Measurements from ENCODE around the gene PDCD1LG2.
A peak's percentile ranks its signal among the peaks of the same experiment; 100 is the strongest.
"Not testable (repeated sequence)": the region's sequence is repeated elsewhere in the genome, so short reads cannot be mapped to it uniquely, and the experiment has no call there.

The PDCD1LG2 gene

DNA sequence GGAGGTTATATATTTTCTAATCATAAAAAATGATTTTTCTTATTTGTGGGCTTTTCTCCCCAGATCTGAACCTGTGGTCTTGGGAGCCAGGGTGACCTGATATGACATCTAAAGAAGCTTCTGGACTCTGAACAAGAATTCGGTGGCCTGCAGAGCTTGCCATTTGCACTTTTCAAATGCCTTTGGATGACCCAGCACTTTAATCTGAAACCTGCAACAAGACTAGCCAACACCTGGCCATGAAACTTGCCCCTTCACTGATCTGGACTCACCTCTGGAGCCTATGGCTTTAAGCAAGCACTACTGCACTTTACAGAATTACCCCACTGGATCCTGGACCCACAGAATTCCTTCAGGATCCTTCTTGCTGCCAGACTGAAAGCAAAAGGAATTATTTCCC, 59.6 kb downstream of the PDCD1LG2 start:
- DNase-seq: no peak

DNA sequence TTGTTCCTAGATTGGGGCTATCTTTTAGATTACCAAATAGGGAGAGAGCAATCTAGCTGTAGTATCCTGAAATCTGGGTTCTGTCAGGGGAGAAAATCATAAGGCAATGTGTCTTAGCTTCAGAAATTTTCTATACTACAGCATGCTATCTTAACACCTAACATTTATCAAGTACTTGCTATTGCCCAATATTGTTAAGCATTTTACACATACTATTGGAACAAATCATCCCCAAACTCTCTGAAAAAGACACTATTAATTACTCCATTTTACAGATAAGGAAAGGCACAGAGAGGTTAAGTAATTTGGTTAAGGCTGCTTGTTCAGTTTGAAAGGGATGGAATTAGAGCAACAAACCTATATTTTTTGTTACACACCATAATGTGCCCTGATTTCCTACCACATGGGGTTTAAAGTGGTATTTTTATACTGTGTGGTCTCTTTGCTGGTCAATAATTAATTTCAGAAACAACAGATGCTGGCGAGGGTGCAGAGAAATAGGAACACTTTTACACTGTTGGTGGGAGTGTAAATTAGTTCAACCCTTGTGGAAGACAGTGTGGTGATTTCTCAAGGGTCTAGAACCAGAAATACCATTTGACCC, 61.4 kb downstream of the PDCD1LG2 start:
- DNase-seq: no peak

GRCh38 chr9:5574097-5574496, 63.8 kb downstream of the PDCD1LG2 start:
- DNase-seq: no peak

- DNase-seq: peak; percentile 11
Measured at GRCh38 chr9:5575000-5575399, 64.7 kb downstream of the PDCD1LG2 start.

DNA sequence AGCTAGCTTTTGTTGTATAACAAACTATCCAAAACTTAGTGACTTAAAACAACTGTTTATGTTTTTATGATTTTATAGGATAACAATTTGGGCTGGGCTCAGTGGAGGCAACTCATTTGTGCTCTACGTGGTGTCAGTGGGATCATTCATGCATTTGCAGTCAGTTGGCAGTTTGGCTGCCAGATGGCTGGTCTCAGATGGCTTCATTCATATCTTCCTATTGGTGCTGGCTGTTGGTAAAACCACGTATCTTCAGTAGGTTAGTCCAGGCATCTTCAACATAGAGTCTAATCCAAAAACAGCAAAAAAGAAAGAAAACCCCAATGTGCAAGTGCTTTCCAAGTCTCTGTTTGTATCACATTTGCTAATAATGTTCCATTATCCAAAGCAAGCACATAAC, 66.9 kb downstream of the PDCD1LG2 start:
- no peak for DNase-seq

- DNase-seq: no peak
Measured at GRCh38 chr9:5578018-5578697, 67.8 kb downstream of the PDCD1LG2 start.

DNA sequence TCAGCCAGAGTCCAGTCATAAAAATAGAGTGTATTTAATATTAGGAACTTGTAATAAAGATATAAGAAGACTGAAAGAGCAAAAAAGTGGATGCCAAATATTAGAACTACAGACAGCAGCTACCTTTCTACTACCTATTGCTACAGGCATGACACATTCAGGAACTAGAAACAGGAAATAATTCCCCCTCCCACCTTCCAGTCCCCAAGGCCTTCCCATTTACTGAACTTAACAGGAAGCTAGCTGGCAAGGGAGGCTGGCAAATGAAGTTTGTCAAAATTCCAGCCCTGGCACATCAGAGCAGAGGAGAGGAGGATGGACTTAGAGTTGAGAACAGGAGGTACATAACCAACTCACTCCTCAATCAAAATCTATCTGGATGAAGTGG, 68.4 kb downstream of the PDCD1LG2 start:
- DNase-seq: no peak

GRCh38 chr9:5579881-5580280, 69.5 kb downstream of the PDCD1LG2 start:
- DNase-seq: no peak

GRCh38 chr9:5580650-5581049, 70.3 kb downstream of the PDCD1LG2 start:
- no peak for DNase-seq

- DNase-seq: not testable (repeated sequence)
Measured at GRCh38 chr9:5581706-5582105, 71.4 kb downstream of the PDCD1LG2 start.

DNA sequence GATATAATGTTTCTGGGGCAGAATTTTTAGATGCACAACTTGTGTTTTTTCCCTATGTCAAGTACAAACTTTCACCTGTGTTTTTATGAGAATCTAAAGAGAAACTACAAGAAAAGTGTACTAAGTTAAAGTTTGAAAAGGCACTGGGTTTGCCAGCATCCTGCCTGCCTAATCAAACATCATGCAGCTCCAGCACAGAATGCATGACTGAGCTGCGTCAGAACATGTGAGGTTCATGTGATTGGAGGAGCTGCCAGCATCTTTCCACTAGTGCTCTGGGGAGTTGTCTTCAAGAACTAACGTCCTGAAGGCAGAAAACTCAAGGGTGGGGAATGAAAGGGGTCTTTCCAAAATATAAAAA, 72.5 kb downstream of the PDCD1LG2 start:
- no peak for DNase-seq

- DNase-seq: no peak
Measured at GRCh38 chr9:5586391-5586802, 76.1 kb downstream of the PDCD1LG2 start.

- no peak for DNase-seq
Measured at GRCh38 chr9:5587024-5587423, 76.7 kb downstream of the PDCD1LG2 start.

DNA sequence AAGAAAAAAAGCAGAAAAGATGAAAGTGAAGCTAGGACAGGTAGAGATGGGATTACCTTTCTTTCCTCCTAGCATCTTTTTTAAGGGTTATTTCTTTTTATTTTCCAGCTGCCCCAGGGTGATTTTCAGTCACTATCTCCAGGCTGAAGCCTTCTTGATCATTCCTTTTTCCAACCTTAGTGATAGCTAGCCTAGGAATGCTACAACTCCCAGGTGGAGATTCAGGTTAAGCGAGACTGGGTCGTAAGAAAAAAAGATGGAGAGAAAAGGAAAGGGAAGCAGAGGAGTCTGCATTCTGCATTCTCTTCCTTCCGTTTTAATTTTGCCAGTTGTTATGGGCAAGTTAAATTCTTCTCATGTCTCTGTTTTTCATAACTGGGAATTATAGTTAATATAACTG, 81.9 kb downstream of the PDCD1LG2 start:
- DNase-seq: no peak

GRCh38 chr9:5592904-5593303, 82.6 kb downstream of the PDCD1LG2 start:
- no peak for DNase-seq

DNA sequence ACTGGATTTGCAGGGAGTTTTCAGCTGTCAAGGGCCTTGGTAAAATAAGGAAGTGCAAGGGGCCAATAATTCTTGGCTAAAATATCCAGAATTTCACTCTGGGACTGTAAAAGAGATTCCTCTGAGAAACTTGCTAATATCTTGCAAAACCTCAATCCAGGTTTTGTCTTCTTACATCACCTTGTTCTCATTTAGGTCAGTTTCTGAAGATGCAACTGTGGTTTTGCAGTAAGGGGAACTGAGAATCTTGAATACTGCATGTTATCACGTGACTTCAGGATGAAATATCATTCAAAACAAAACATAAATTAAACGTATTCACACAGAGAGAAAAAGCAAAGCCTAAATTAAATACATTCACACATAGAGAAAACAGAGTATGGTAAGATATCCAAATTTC, 83.6 kb downstream of the PDCD1LG2 start:
- DNase-seq: peak; percentile 91

DNA sequence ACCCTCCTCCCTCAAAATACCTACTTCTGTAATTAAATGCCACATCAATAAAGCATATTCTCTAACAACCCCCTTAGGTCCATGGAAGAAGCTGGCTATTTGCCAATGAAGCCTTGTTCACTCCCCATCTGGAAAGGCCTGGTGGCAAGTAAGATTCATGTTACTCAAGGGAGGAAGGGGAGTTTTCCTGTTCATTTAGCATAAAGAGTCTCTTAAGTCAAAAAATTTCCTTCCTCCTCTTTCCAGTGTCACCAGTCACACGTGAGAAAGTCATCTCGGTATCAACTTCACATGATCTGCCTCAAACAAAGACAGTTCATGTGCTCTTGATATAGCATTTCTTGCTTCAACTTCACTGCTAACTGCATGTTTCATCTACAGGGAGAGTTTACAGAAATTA, 85.8 kb downstream of the PDCD1LG2 start:
- DNase-seq: no peak

- DNase-seq: no peak
Measured at GRCh38 chr9:5608298-5609225, 98.2 kb downstream of the PDCD1LG2 start.

DNA sequence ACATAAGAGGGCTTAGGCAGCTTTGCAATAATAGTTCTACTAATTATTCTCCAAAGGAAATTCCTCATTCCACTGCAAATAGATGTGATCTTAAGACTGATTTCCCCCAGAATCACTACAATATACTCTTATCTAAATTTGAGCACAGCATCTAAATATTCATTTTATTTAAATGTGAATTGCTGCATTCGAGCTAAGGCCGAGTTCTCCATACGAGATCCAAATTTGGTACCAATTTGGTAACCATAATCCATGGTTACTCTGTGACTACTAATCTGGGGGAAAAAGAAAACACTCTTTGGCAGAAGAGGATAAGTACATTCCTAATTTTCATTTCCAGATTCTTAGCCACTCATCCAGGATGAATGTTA, 98.9 kb downstream of the PDCD1LG2 start:
- no peak for DNase-seq

DNA sequence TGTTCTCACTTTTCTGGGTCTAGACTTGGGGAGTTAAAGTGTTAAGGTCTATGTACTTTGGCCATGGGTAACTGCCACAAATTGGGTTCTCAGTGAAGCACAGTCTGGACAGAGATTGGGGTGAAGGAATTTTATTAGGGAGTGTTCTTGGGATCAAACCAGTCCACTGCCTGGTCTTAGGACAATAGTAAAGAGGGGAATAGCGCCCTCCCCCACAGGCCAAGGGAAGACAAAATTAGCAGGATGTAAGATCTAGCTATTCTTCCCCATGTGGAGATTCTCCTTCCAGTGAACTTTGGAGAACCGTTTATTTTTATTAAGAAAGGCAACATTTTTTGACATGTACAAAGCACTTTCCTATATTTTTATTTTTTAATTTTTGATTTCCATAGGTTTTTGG, 100.2 kb downstream of the PDCD1LG2 start:
- no peak for DNase-seq

- no peak for DNase-seq
Measured at GRCh38 chr9:5611321-5612184, 101.2 kb downstream of the PDCD1LG2 start.

DNA sequence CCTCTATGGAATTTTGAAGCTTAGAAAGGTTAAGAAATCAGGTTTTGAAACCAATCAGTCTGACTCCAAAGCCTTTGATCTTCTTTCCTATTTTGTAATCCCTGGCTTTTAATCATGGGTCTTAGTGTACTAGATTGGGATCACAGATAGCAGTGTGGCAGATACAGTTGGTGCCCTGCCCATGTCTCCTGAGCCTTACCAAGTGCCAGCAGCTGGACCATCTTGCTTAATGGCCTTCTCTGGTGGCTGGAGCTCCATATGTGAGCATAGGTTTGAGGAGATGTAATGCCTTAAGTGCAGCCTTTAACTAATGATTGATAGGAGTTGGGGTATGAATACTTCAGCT, 101.8 kb downstream of the PDCD1LG2 start:
- no peak for DNase-seq

GRCh38 chr9:5614192-5614591, 103.9 kb downstream of the PDCD1LG2 start:
- DNase-seq: no peak

Data from MV-4-11 (cell line).